HG03025 (cell line): ENCODE data around the gene COPG1.
A peak's percentile ranks its signal among the peaks of the same experiment; 100 is the strongest.
"Not testable (repeated sequence)": the region's sequence is repeated elsewhere in the genome, so short reads cannot be mapped to it uniquely, and the experiment has no call there.

Experiments
- ATAC-seq: cut with Tn5 transposase; IDR thresholded peaks from one replicate; pipeline ENCODE4 v1.9.1; 2021; ENCODE audit warnings: mild to moderate bottlenecking, moderate library complexity; ENCODE audit not compliant: unreplicated experiment, low FRiP score

Gene COPG1

DNA sequence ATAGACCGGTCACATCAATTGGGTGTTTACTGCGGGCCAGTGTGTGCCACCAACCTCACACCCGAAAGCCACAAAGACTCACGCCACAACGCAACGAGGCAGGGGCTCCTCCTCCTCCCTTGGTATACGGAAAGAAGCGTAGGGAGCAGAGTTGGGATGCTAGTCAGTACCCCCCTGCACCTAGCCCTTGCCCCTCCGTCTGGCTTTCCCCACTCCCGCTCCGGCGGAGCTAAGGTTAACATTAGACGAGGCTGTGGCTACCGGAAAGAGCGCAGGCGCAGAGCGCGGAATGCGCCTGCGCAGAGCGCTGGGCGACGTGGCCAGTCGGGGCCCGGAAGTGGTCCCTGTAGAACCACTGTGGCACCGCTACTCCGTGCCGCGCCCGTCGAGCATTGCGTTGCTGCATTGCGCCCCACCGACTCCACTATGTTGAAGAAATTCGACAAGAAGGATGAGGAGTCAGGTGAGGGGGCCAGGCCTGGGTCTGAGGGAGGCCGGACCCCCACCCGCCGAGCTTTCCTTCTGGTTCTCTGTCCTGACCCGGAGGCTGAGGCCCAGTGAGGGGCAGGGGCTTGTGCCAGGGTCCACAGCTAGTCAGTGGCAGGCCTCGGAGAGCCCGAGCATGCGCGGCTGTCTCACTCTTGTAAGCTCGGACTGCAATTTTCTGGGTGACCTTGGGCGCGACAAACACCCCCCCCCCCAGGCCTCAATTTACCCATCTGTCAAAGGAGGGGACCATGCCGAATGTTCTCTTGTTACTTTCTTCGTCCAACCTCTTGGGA lies at the start of gene COPG1:
TSS of gene COPG1 (plus strand) at position 323 of the 782 bp plus-strand sequence. CDS start at position 427, 104 bp downstream.
- peak; percentile 76 for ATAC-seq

DNA sequence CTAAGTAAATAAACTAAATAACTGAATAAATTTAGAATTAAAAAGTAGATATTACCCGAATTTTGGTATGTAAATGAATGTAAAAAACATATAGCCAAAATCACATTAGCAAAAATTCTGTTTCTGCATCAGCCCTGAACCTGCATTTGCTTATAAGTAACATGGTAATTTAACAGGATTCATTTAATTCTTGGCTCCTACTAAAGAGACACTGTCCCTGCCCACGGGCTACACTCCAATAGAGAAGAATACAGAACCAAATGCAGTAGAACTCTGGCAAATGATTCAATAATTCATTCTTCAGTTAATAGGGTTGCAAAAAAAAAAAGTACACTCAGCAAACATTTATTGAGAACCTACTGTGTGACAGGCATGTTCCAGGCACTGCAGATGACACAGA lies 44.9 kb upstream of the COPG1 start:
- ATAC-seq: no peak

- ATAC-seq: no peak
Observed at GRCh38 chr3:129205109-129205832, 44.1 kb upstream of the COPG1 start.

- ATAC-seq: no peak
Observed at GRCh38 chr3:129207479-129207878, 41.9 kb upstream of the COPG1 start.

DNA sequence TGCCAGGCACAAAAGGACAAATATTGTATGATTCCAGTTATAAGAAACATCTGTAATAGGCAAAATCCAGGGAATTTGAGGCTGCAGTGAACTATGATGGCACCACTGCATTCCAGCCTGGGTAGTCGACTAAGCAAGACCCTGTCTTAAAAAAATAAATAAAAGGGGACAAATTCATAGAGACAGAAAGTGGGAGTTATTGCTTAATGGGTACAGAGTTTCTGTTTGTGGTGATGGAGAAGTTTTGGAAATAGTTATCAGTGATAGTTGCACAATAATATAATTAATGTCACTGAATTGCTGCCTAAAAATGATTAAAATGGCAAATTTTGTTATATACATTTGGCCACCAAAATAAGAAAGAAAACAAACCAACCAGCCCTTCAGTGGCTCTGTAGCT lies 38.1 kb upstream of the COPG1 start:
- no peak for ATAC-seq

DNA sequence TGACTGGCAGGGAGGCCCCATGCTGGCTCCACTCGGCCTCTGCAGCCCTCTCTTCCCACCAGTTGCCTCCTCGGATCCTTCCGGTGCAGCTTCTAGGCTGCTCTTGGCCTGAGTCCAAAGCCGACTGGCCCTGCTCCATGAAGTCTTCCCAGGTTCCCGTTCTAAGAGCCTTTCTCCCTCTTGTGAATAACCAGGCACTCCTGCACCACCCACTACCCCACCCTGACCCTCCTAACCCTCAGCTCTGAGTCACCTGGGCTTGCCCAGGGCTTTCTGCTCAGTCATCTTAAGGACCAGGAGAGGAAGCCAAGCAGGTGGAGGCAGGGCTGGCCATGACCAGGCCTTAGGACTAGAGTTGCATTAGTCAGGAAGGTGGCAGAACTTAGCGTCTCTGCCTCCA lies 37.6 kb upstream of the COPG1 start:
- ATAC-seq: no peak

- ATAC-seq: no peak
Observed at GRCh38 chr3:129213238-129213637, 36.2 kb upstream of the COPG1 start.

GRCh38 chr3:129218742-129219141 lies 30.7 kb upstream of the COPG1 start:
- ATAC-seq: no peak

- ATAC-seq: not testable (repeated sequence)
Observed at GRCh38 chr3:129224387-129224786, 25.0 kb upstream of the COPG1 start.

- no peak for ATAC-seq
Observed at GRCh38 chr3:129224984-129225393, 24.4 kb upstream of the COPG1 start.

GRCh38 chr3:129226374-129226773 lies 23.0 kb upstream of the COPG1 start:
- ATAC-seq: no peak

- ATAC-seq: no peak
Observed at GRCh38 chr3:129228891-129229585, 20.4 kb upstream of the COPG1 start.

GRCh38 chr3:129230311-129231019 lies 18.9 kb upstream of the COPG1 start:
- no peak for ATAC-seq

GRCh38 chr3:129231331-129232119 lies 17.9 kb upstream of the COPG1 start:
- no peak for ATAC-seq

- peak; percentile 81 for ATAC-seq
Observed at GRCh38 chr3:129233538-129233937, 15.9 kb upstream of the COPG1 start.

GRCh38 chr3:129234441-129234840 lies 15.0 kb upstream of the COPG1 start:
- no peak for ATAC-seq

- no peak for ATAC-seq
Observed at GRCh38 chr3:129235344-129235917, 14.0 kb upstream of the COPG1 start.

DNA sequence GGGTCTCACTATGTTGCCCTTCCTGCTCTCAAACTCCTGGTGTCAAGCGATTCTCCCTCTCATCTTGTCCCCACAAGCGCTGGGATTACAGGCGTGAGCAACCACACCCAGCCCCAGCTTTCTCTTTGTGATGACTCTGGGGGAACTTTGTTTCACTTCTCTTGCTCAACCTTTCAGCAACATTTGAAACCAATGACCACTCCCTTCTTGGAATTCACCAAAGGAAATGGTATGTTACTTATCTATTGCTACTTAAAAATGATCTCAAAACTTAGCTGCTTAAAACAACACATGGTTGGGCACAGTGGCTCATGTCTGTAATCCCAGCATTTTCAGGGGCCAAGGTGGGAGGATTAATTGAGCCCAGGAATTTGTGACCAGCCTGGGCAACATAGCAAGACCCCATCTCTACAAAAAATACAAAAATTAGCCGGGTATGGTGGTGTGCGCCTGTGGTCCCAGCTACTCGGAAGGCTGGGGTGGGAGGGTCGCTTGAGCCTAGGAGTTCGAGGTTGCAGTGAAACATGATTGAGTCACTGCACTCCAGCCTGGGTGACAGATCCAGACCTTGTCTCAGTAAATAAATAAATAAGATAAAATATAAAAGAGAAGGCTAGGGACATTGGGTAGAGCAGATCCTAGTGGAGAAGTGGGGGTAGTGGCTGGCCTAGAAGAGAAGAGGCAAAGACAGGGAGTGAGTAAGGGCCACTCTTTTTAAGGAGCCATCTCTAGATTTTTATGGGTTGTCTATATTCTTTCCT lies 10.3 kb upstream of the COPG1 start:
- ATAC-seq: no peak

- no peak for ATAC-seq
Observed at GRCh38 chr3:129239991-129240390, 9.4 kb upstream of the COPG1 start.
